GM23338 (cell line): ENCODE data around the gene RNF44.

ENCODE experiments used
- CREB1 ChIP-seq: fragments of 250-450 bp; sonication (Bioruptor Pico); IDR thresholded peaks from 2 replicates; pipeline ENCODE4 v1.5.0; 2020; ENCODE audit warnings: low read depth, mild to moderate bottlenecking, moderate library complexity
- EZH2 ChIP-seq: fragments of 200-600 bp; sonication (generic); IDR thresholded peaks from one replicate; pipeline ENCODE4 v1.8.0; 2017; ENCODE audit warnings: antibody characterized with exemption, mild to moderate bottlenecking, low read depth; ENCODE audit not compliant: unreplicated experiment
- EZH2phosphoT487 ChIP-seq: fragments of 200-600 bp; sonication (generic); IDR thresholded peaks from one replicate; pipeline ENCODE4 v1.8.1; 2018; ENCODE audit warnings: antibody characterized with exemption; ENCODE audit not compliant: unreplicated experiment
- JUNB ChIP-seq: IDR thresholded peaks from one replicate; pipeline ENCODE4 v1.6.1; 2016; ENCODE audit warnings: antibody characterized with exemption; ENCODE audit not compliant: unreplicated experiment
- NANOG ChIP-seq: IDR thresholded peaks from 2 replicates; pipeline ENCODE4 v1.6.1; 2016; ENCODE audit warnings: antibody characterized with exemption, borderline replicate concordance
- POLR2AphosphoS5 ChIP-seq: IDR thresholded peaks from 2 replicates; pipeline ENCODE4 v1.6.1; 2016; ENCODE audit warnings: antibody characterized with exemption, low read depth
- ZNF114 ChIP-seq: fragments of 250-450 bp; sonication (Bioruptor Pico); IDR thresholded peaks from 2 replicates; pipeline ENCODE4 v1.5.0; 2020; ENCODE audit warnings: mild to moderate bottlenecking, moderate library complexity
- TF ChIP-seq, protein P1 (sequence below), 2 experiments: fragments of 200-600 bp in 1 of 2; sonication (generic) in 1 of 2; conservative IDR thresholded peaks; 2 replicates each; pipeline versions ENCODE4 v1.5.1 to v1.6.1; 2016 to 2017; ENCODE audit warnings: antibody characterized with exemption in 2 of 2, low read depth in 2 of 2, mild to moderate bottlenecking in 2 of 2, moderate library complexity in 1 of 2
- TF ChIP-seq, protein P2 (sequence below): IDR thresholded peaks from one replicate; pipeline ENCODE4 v1.6.1; 2018; ENCODE audit warnings: antibody characterized with exemption; ENCODE audit not compliant: unreplicated experiment
- TF ChIP-seq, protein P3 (sequence below): fragments of 250-450 bp; sonication (Bioruptor Pico); IDR thresholded peaks from 2 replicates; pipeline ENCODE4 v1.5.0; 2020; ENCODE audit warnings: mild to moderate bottlenecking, moderate library complexity
- TF ChIP-seq, protein P4 (sequence below): IDR thresholded peaks from 2 replicates; pipeline ENCODE4 v1.6.1; 2016; ENCODE audit warnings: antibody characterized with exemption

DNA sequence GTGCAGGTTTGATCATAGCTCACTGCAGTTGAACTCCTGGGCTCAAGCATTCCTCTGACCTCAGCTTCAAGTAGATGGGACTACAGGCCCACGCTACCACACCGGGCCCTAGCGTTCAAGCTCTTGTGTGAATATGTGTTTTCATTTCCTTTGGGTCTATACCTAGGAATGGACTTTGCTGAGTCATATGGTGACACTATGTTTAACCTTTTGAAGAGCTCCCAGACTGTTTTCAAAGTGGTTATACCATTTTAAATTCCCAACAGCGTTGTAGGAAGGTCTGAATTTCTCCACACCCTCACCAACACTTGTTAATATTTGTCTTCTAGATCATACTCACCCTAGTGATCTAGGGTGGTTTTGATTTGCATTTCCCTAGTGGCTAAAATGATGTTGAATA is 55.5 kb downstream of the RNF44 start:
- TF ChIP-seq, protein P1, sequence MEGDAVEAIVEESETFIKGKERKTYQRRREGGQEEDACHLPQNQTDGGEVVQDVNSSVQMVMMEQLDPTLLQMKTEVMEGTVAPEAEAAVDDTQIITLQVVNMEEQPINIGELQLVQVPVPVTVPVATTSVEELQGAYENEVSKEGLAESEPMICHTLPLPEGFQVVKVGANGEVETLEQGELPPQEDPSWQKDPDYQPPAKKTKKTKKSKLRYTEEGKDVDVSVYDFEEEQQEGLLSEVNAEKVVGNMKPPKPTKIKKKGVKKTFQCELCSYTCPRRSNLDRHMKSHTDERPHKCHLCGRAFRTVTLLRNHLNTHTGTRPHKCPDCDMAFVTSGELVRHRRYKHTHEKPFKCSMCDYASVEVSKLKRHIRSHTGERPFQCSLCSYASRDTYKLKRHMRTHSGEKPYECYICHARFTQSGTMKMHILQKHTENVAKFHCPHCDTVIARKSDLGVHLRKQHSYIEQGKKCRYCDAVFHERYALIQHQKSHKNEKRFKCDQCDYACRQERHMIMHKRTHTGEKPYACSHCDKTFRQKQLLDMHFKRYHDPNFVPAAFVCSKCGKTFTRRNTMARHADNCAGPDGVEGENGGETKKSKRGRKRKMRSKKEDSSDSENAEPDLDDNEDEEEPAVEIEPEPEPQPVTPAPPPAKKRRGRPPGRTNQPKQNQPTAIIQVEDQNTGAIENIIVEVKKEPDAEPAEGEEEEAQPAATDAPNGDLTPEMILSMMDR (conservative IDR thresholded peaks at IDR 0.05; ENCODE audit: low read depth in 2 of 2) = no peak
- TF ChIP-seq EZH2 = no peak
- no peak for TF ChIP-seq POLR2AphosphoS5
- TF ChIP-seq ZNF114 (CRISPR knock-in tag) = no peak
- no peak for TF ChIP-seq NANOG
- TF ChIP-seq, protein P2, sequence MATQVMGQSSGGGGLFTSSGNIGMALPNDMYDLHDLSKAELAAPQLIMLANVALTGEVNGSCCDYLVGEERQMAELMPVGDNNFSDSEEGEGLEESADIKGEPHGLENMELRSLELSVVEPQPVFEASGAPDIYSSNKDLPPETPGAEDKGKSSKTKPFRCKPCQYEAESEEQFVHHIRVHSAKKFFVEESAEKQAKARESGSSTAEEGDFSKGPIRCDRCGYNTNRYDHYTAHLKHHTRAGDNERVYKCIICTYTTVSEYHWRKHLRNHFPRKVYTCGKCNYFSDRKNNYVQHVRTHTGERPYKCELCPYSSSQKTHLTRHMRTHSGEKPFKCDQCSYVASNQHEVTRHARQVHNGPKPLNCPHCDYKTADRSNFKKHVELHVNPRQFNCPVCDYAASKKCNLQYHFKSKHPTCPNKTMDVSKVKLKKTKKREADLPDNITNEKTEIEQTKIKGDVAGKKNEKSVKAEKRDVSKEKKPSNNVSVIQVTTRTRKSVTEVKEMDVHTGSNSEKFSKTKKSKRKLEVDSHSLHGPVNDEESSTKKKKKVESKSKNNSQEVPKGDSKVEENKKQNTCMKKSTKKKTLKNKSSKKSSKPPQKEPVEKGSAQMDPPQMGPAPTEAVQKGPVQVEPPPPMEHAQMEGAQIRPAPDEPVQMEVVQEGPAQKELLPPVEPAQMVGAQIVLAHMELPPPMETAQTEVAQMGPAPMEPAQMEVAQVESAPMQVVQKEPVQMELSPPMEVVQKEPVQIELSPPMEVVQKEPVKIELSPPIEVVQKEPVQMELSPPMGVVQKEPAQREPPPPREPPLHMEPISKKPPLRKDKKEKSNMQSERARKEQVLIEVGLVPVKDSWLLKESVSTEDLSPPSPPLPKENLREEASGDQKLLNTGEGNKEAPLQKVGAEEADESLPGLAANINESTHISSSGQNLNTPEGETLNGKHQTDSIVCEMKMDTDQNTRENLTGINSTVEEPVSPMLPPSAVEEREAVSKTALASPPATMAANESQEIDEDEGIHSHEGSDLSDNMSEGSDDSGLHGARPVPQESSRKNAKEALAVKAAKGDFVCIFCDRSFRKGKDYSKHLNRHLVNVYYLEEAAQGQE = no peak
- TF ChIP-seq JUNB = no peak
- TF ChIP-seq EZH2phosphoT487 = no peak
- no peak for TF ChIP-seq CREB1 (CRISPR knock-in tag)
- TF ChIP-seq, protein P3, sequence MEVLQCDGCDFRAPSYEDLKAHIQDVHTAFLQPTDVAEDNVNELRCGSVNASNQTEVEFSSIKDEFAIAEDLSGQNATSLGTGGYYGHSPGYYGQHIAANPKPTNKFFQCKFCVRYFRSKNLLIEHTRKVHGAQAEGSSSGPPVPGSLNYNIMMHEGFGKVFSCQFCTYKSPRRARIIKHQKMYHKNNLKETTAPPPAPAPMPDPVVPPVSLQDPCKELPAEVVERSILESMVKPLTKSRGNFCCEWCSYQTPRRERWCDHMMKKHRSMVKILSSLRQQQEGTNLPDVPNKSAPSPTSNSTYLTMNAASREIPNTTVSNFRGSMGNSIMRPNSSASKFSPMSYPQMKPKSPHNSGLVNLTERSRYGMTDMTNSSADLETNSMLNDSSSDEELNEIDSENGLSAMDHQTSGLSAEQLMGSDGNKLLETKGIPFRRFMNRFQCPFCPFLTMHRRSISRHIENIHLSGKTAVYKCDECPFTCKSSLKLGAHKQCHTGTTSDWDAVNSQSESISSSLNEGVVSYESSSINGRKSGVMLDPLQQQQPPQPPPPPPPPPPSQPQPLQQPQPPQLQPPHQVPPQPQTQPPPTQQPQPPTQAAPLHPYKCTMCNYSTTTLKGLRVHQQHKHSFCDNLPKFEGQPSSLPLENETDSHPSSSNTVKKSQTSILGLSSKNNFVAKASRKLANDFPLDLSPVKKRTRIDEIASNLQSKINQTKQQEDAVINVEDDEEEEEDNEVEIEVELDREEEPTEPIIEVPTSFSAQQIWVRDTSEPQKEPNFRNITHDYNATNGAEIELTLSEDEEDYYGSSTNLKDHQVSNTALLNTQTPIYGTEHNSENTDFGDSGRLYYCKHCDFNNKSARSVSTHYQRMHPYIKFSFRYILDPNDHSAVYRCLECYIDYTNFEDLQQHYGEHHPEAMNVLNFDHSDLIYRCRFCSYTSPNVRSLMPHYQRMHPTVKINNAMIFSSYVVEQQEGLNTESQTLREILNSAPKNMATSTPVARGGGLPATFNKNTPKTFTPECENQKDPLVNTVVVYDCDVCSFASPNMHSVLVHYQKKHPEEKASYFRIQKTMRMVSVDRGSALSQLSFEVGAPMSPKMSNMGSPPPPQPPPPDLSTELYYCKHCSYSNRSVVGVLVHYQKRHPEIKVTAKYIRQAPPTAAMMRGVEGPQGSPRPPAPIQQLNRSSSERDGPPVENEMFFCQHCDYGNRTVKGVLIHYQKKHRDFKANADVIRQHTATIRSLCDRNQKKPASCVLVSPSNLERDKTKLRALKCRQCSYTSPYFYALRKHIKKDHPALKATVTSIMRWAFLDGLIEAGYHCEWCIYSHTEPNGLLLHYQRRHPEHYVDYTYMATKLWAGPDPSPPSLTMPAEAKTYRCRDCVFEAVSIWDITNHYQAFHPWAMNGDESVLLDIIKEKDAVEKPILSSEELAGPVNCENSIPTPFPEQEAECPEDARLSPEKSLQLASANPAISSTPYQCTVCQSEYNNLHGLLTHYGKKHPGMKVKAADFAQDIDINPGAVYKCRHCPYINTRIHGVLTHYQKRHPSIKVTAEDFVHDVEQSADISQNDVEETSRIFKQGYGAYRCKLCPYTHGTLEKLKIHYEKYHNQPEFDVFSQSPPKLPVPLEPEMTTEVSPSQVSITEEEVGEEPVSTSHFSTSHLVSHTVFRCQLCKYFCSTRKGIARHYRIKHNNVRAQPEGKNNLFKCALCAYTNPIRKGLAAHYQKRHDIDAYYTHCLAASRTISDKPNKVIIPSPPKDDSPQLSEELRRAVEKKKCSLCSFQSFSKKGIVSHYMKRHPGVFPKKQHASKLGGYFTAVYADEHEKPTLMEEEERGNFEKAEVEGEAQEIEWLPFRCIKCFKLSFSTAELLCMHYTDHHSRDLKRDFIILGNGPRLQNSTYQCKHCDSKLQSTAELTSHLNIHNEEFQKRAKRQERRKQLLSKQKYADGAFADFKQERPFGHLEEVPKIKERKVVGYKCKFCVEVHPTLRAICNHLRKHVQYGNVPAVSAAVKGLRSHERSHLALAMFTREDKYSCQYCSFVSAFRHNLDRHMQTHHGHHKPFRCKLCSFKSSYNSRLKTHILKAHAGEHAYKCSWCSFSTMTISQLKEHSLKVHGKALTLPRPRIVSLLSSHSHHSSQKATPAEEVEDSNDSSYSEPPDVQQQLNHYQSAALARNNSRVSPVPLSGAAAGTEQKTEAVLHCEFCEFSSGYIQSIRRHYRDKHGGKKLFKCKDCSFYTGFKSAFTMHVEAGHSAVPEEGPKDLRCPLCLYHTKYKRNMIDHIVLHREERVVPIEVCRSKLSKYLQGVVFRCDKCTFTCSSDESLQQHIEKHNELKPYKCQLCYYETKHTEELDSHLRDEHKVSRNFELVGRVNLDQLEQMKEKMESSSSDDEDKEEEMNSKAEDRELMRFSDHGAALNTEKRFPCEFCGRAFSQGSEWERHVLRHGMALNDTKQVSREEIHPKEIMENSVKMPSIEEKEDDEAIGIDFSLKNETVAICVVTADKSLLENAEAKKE (CRISPR knock-in tag) = no peak
- TF ChIP-seq, protein P4, sequence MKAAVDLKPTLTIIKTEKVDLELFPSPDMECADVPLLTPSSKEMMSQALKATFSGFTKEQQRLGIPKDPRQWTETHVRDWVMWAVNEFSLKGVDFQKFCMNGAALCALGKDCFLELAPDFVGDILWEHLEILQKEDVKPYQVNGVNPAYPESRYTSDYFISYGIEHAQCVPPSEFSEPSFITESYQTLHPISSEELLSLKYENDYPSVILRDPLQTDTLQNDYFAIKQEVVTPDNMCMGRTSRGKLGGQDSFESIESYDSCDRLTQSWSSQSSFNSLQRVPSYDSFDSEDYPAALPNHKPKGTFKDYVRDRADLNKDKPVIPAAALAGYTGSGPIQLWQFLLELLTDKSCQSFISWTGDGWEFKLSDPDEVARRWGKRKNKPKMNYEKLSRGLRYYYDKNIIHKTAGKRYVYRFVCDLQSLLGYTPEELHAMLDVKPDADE = no peak
